GM12878 (cell line): Measurements from ENCODE around the gene ZSCAN10. TPM values are rescaled to one million over a fixed set of nuclear protein-coding genes. Genes with fewer than 3 reads are reported as not detected.
A peak's percentile ranks its signal among the peaks of the same experiment; 100 is the strongest.

Source experiments
- ATAC-seq: fragments of 200-7000 bp; cut with Tn5 transposase; 3 replicates; pipeline ENCODE4 v1.9.1; 2020; ENCODE audit warnings: mild to moderate bottlenecking, moderate library complexity
- BruUV-seq: library from RNA; stranded (reverse); fragments of 400-500 nt; replicated peaks from 2 replicates; lab custom pipeline; 2021; lab: Mats Ljungman, UMichigan
- CTCF ChIA-PET: fragments of 300-600 bp; sonication (Branson Sonifier 250); formaldehyde crosslinking; extraction: SDS; loops from one replicate; lab custom pipeline; 2021; ENCODE audit warnings: inconsistent platforms; lab: Yijun Ruan, JAX
- POLR2A ChIA-PET: fragments of 350-600 bp; formaldehyde crosslinking; extraction: SDS; loops from one replicate; lab custom pipeline; 2021; ENCODE audit warnings: inconsistent platforms; lab: Charles Lee
- RAD21 ChIA-PET: fragments of 300-600 bp; sonication (Branson Sonifier 250); formaldehyde crosslinking; loops from one replicate; lab custom pipeline; 2023; ENCODE audit warnings: antibody characterized with exemption; ENCODE audit not compliant: unreplicated experiment; lab: Charles Lee
- SMC1A ChIA-PET: fragments of 300-600 bp; sonication (Branson Sonifier 250); formaldehyde crosslinking; loops from one replicate; lab custom pipeline; 2023; ENCODE audit not compliant: unreplicated experiment, uncharacterized antibody; lab: Charles Lee
- DNase-seq: peaks from one replicate; pipeline ENCODE4 v3.0.0-alpha.2; 2011; ENCODE audit warnings: low read depth, low spot score
- FAIRE-seq: peaks from 3 replicates; lab custom pipeline; 2011; peaks lifted over from hg19 to GRCh38; lab: Jason Lieb, UNC
- H2AFZ ChIP-seq: 2 replicates; pipeline ENCODE4 v1.6.0; 2011; ENCODE audit warnings: low read depth, low read length, control low read depth; ENCODE audit not compliant: control insufficient read depth
- H3K27ac ChIP-seq: 2 replicates; pipeline ENCODE4 v1.5.1; 2011; ENCODE audit warnings: control low read depth; ENCODE audit not compliant: control insufficient read depth, insufficient read depth
- H3K27me3 ChIP-seq, 2 experiments: replicated peaks in 1 of 2; 2 replicates each; pipeline versions ENCODE4 v1.6.0 to v1.6.1; 2011; ENCODE audit warnings: low read length in 1 of 2; ENCODE audit not compliant: control insufficient read depth in 2 of 2, insufficient read depth in 2 of 2
- H3K36me3 ChIP-seq, 2 experiments: 2 replicates each; pipeline ENCODE4 v1.5.1; 2011; ENCODE audit warnings: low read length in 1 of 2; ENCODE audit not compliant: control insufficient read depth in 2 of 2, insufficient read depth in 2 of 2
- H3K4me1 ChIP-seq: 2 replicates; pipeline ENCODE4 v1.6.1; 2011; ENCODE audit warnings: mild to moderate bottlenecking, low read length, moderate library complexity, mixed read lengths; ENCODE audit not compliant: control insufficient read depth, insufficient read depth
- H3K4me2 ChIP-seq: 2 replicates; pipeline ENCODE4 v1.6.0; 2011; ENCODE audit warnings: control low read depth; ENCODE audit not compliant: control insufficient read depth, insufficient read depth
- H3K4me3 ChIP-seq: fragments of 200-600 bp; sonication (generic); 2 replicates; pipeline ENCODE4 v1.5.1; 2016
- H3K79me2 ChIP-seq: 2 replicates; pipeline ENCODE4 v1.6.0; 2011; ENCODE audit warnings: low read length; ENCODE audit not compliant: control insufficient read depth, insufficient read depth
- H3K9ac ChIP-seq: 2 replicates; pipeline ENCODE4 v1.8.0; 2011; ENCODE audit warnings: low read length, control low read depth, mixed read lengths; ENCODE audit not compliant: control insufficient read depth, insufficient read depth
- H3K9me3 ChIP-seq: replicated peaks from 3 replicates; pipeline ENCODE4 v1.5.1; 2011; ENCODE audit warnings: mild to moderate bottlenecking, low read length; ENCODE audit not compliant: control insufficient read depth, insufficient read depth
- H4K20me1 ChIP-seq: 2 replicates; pipeline ENCODE4 v1.6.0; 2011; ENCODE audit not compliant: control insufficient read depth, insufficient read depth
- EED ChIP-seq: sonication (generic); IDR thresholded peaks from 2 replicates; pipeline ENCODE4 v1.6.1; 2016; ENCODE audit warnings: antibody characterized with exemption, low read depth
- EGR1 ChIP-seq, 2 experiments: IDR thresholded peaks; 1 replicate in 1 of 2; 2 replicates in 1 of 2; pipeline ENCODE4 v1.6.1; 2011 to 2012; ENCODE audit warnings: low read depth in 2 of 2, low read length in 2 of 2, borderline replicate concordance in 1 of 2, mild to moderate bottlenecking in 1 of 2, moderate library complexity in 1 of 2
- GATAD2B ChIP-seq: fragments of 450-650 bp; conservative IDR thresholded peaks from 2 replicates; pipeline ENCODE4 v1.6.1; 2017; ENCODE audit warnings: low read depth, mild to moderate bottlenecking, moderate library complexity
- HSF1 ChIP-seq: fragments of 150-350 bp; IDR thresholded peaks from 2 replicates; pipeline ENCODE4 v1.6.1; 2014; ENCODE audit warnings: mild to moderate bottlenecking, low read depth, low read length
- JUNB ChIP-seq: IDR thresholded peaks from 2 replicates; pipeline ENCODE4 v1.6.1; 2016; ENCODE audit warnings: antibody characterized with exemption, mild to moderate bottlenecking
- JUND ChIP-seq: IDR thresholded peaks from 2 replicates; pipeline ENCODE4 v1.6.1; 2012; ENCODE audit warnings: low read depth, mild to moderate bottlenecking, low read length, improper control_type of control experiment, moderate library complexity
- NFIC ChIP-seq: IDR thresholded peaks from 2 replicates; pipeline ENCODE4 v1.6.1; 2012; ENCODE audit warnings: low read depth, mild to moderate bottlenecking, inconsistent platforms, low read length, moderate library complexity
- POLR2A ChIP-seq: IDR thresholded peaks from 2 replicates; pipeline ENCODE4 v1.6.1; 2011; ENCODE audit warnings: low read depth, mild to moderate bottlenecking, low read length
- PRDM15 ChIP-seq: fragments of 450-650 bp; formaldehyde crosslinking; IDR thresholded peaks from 2 replicates; pipeline ENCODE4 v1.4.0; 2020; ENCODE audit warnings: mild to moderate bottlenecking, moderate library complexity
- SIX5 ChIP-seq: IDR thresholded peaks from 2 replicates; pipeline ENCODE4 v1.6.1; 2011; ENCODE audit warnings: mild to moderate bottlenecking, low read depth, low read length, moderate library complexity; ENCODE audit not compliant: severe bottlenecking
- SMARCA5 ChIP-seq: fragments of 450-650 bp; IDR thresholded peaks from 2 replicates; pipeline ENCODE4 v1.6.1; 2017; ENCODE audit warnings: mild to moderate bottlenecking
- SMC3 ChIP-seq: IDR thresholded peaks from 2 replicates; pipeline ENCODE4 v1.6.1; 2011; ENCODE audit warnings: low read length, improper control_type of control experiment, borderline replicate concordance
- TARDBP ChIP-seq: IDR thresholded peaks from 2 replicates; pipeline ENCODE4 v1.6.1; 2016; ENCODE audit warnings: borderline replicate concordance
- TCF3 ChIP-seq: IDR thresholded peaks from 2 replicates; pipeline ENCODE4 v1.6.1; 2012; ENCODE audit warnings: low read depth, mild to moderate bottlenecking, low read length, borderline replicate concordance; ENCODE audit not compliant: insufficient read depth
- YY1 ChIP-seq: IDR thresholded peaks from 2 replicates; pipeline ENCODE4 v1.6.1; 2011; ENCODE audit warnings: low read depth, mild to moderate bottlenecking, low read length
- ZBED1 ChIP-seq: IDR thresholded peaks from 2 replicates; pipeline ENCODE4 v1.6.1; 2016; ENCODE audit warnings: borderline replicate concordance
- ZNF207 ChIP-seq: fragments of 450-650 bp; IDR thresholded peaks from 2 replicates; pipeline ENCODE4 v1.6.1; 2014; ENCODE audit warnings: antibody characterized with exemption, mild to moderate bottlenecking, borderline replicate concordance
- ZZZ3 ChIP-seq: IDR thresholded peaks from 2 replicates; pipeline ENCODE4 v1.6.1; 2011; ENCODE audit warnings: low read depth; ENCODE audit not compliant: control insufficient read depth, insufficient read length
- whole genome bisulfite sequencing: methylation state at CpG from one replicate; pipeline ENCODE4 v1.1.6; 2016; ENCODE audit warnings: low lambda C conversion rate; ENCODE audit not compliant: insufficient replicate concordance, insufficient coverage; ENCODE audit errors: missing lambda C conversion rate; 5-methylcytosine and 5-hydroxymethylcytosine counted together
- in situ Hi-C: fragments of 300-500 bp; cut with MboI; formaldehyde crosslinking; loops from 9 replicates; pipeline ENCODE4 v1.14.3; 2018; ENCODE audit warnings: mixed read lengths
- intact Hi-C: fragments of 100-400 bp; cut with micrococcal nuclease; formaldehyde crosslinking; loops from one replicate; pipeline ENCODE4 v1.14.2; 2022; ENCODE audit not compliant: unreplicated experiment
- polyA plus RNA-seq, 11 experiments: library from polyadenylated mRNA; depleted of rRNA in 4 of 11; unstranded in 6 of 11; stranded (reverse) in 5 of 11; fragments of >200 nt; fragmentation: Nextera tagmentation in 4 of 11; fragmentation: Illumina TruSeq in 1 of 11; extraction: Ambion mirVana in 4 of 11; extraction: Trizol in 1 of 11; gene quantifications; 1 replicate in 1 of 11; 2 replicates in 10 of 11; pipeline versions ENCODE4 v1.2.1 to v1.2.3, GENCODE V29; 2011 to 2016; ENCODE audit warnings: inconsistent platforms in 2 of 11, missing spikeins in 2 of 11, low read depth in 1 of 11
- total RNA-seq, 4 experiments: library from RNA; depleted of rRNA in 3 of 4; stranded (reverse); fragments of >200 nt in 3 of 4; fragmentation: Illumina TruSeq in 1 of 4; extraction: Trizol in 1 of 4; gene quantifications; 2 replicates each; pipeline versions ENCODE4 v1.2.1 to v1.2.3, GENCODE V29; 2013 to 2021

ZSCAN10 gene
- total and polyA plus RNA-seq, 10 of the 15 experiments (the other 5 are each of a cell fraction or from before 2014, with no cell fraction given) = 0.06 to 0.33 TPM; not detected in 8

GRCh38 chr16:3129137-3130131, 30.3 kb upstream of the ZSCAN10 start:
- peak; percentile 27 for FAIRE-seq
- ChIA-PET SMC1A (interaction anchor here (0.6 to 4.6 kb wide), 29 partner anchors 12 to 340 kb away, joined by 3 to 67 read pairs (median 5); partner anchors contain the start of genes IL32 and ZSCAN10), POLR2A (interaction anchor here (0.7 to 2.6 kb wide), 15 partner anchors 8 to 85 kb away, joined by 3 to 12 read pairs (median 6); partner anchors contain the start of genes ZNF205 and ZSCAN10), RAD21 (interaction anchor here (0.8 to 5.5 kb wide), 22 partner anchors 9 to 397 kb away, joined by 3 to 72 read pairs (median 6); partner anchors contain the start of genes IL32, ZNF205 and ZSCAN10), CTCF (interaction anchor here (0.6 to 9.4 kb wide), 34 partner anchors 9 to 331 kb away, joined by 3 to 396 read pairs (median 7); partner anchors contain the start of genes BICDL2, HCFC1R1, IL32 and THOC6)
- Histone ChIP-seq H3K9me3 (no peaks in the 10 kb centered on the region), H3K4me2 (peak overlapping the region; percentile 73), H4K20me1 (no peaks in the 10 kb centered on the region), H3K79me2 (peaks cover 16% of the 10 kb centered on the region), H3K36me3 (peaks cover 0 to 7% of the 10 kb centered on the region in 2 experiments; a peak in 1 of 4 replicates), H3K4me3 (peak overlapping the region; percentile 70), H2AFZ (peak overlapping the region; percentile 72), H3K27ac (peak overlapping the region; percentile 69), H3K27me3 (no peaks in the 10 kb centered on the region), H3K9ac (peak overlapping the region; percentile 68), H3K4me1 (peaks cover 10% of the 10 kb centered on the region)
- WGBS = 10% methylated on average over 28 of the region's 28 CpGs
- peak; percentile 83 for ATAC-seq
- in situ Hi-C loops (loop anchor here (5.0 kb wide), 1 partner anchor 67 kb away; no protein-coding TSS in a partner anchor), intact Hi-C loops (loop anchor here (1.0 to 2.0 kb wide), 3 partner anchors 35 to 98 kb away; no protein-coding TSS in a partner anchor)
- no TSS peak for BruUV-seq
- DNase-seq = no peak
- TF ChIP-seq HSF1 (peak; percentile 19; the same call in 1 of the 2 replicates), TARDBP (no peak; the same call in 1 of the 2 replicates), YY1 (peak; percentile 84), ZZZ3 (no peak), JUNB (no peak), SMARCA5 (peak; percentile 87; the same call in 1 of the 2 replicates), ZNF207 (no peak), JUND (no peak), EED (no peak), ZBED1 (no peak), PRDM15 (CRISPR knock-in tag) (no peak), TCF3 (peak; percentile 55; the same call in 1 of the 2 replicates), EGR1 (IDR thresholded peaks at IDR 0.05; ENCODE audit: borderline replicate concordance in 1 of 2, low read depth in 2 of 2, low read length in 2 of 2) (no peak), NFIC (no peak), GATAD2B (peak; percentile 37; the same call in 1 of the 2 replicates), SMC3 (peak; percentile 82), SIX5 (no peak), POLR2A (peak; percentile 72)
